CD4-positive, alpha-beta T cell (primary cell): ENCODE measurements around the gene MACC1. TPM values are rescaled to one million over a fixed set of nuclear protein-coding genes. Genes with fewer than 3 reads are reported as not detected.

Experiments used
- ATAC-seq: fragments of 200-7000 bp; cut with Tn5 transposase; one replicate; pipeline ENCODE4 v1.10.0; 2022; ENCODE audit warnings: mild to moderate bottlenecking; ENCODE audit not compliant: poor library complexity
- CTCF ChIA-PET: fragments of 350-600 bp; sonication (Branson Sonifier 250); formaldehyde crosslinking; loops from one replicate; lab custom pipeline; 2021; ENCODE audit warnings: antibody characterized with exemption, inconsistent platforms; lab: Charles Lee
- POLR2A ChIA-PET: fragments of 350-600 bp; sonication (Branson Sonifier 250); formaldehyde crosslinking; loops from one replicate; lab custom pipeline; 2021; ENCODE audit warnings: antibody characterized with exemption, inconsistent platforms; lab: Charles Lee
- DNase-seq, 14 experiments: peaks; one replicate each; pipeline ENCODE4 v3.0.0-alpha.2; 2013 to 2020; ENCODE audit warnings: mixed read lengths in 2 of 14
- H3K27ac ChIP-seq, 2 donors: one replicate each; pipeline versions ENCODE4 v1.5.1 to v1.7.0; 2013; ENCODE audit warnings: low read length in 2 of 2, low read depth in 1 of 2, mild to moderate bottlenecking in 1 of 2
- H3K27me3 ChIP-seq, 2 experiments: 1 replicate in 1 of 2; 2 replicates in 1 of 2; pipeline versions ENCODE4 v1.6.1 to v1.7.0; 2013; ENCODE audit warnings: low read length in 2 of 2, control low read depth in 1 of 2, mild to moderate bottlenecking in 1 of 2, moderate library complexity in 1 of 2; ENCODE audit not compliant: insufficient read depth in 2 of 2, control insufficient read depth in 1 of 2
- H3K36me3 ChIP-seq: one replicate; pipeline ENCODE4 v1.6.1; 2013; ENCODE audit warnings: low read length, control low read depth; ENCODE audit not compliant: insufficient read depth
- H3K4me1 ChIP-seq: one replicate; pipeline ENCODE4 v1.6.1; 2013; ENCODE audit warnings: low read length, control low read depth; ENCODE audit not compliant: insufficient read depth
- H3K4me3 ChIP-seq: one replicate; pipeline ENCODE4 v1.5.1; 2013; ENCODE audit warnings: mild to moderate bottlenecking, low read length, moderate library complexity
- H3K9me3 ChIP-seq, 2 experiments: 1 replicate in 1 of 2; 2 replicates in 1 of 2; pipeline versions ENCODE4 v1.6.1 to v1.7.0; 2013; ENCODE audit warnings: low read length in 2 of 2, mild to moderate bottlenecking in 2 of 2, control low read depth in 1 of 2, moderate library complexity in 1 of 2; ENCODE audit not compliant: control insufficient read depth in 1 of 2, insufficient read depth in 1 of 2
- H3K27ac Mint-ChIP-seq: one replicate; pipeline ENCODE4 v1.8.0; 2020; ENCODE audit warnings: mixed read lengths
- H3K27me3 Mint-ChIP-seq: one replicate; pipeline ENCODE4 v1.8.0; 2021; ENCODE audit warnings: mixed read lengths
- H3K36me3 Mint-ChIP-seq: one replicate; pipeline ENCODE4 v1.8.0; 2021; ENCODE audit warnings: low read depth, mixed read lengths
- H3K4me1 Mint-ChIP-seq: one replicate; pipeline ENCODE4 v1.8.0; 2021; ENCODE audit warnings: low read depth, mixed read lengths
- H3K4me3 Mint-ChIP-seq: one replicate; pipeline ENCODE4 v1.8.0; 2020; ENCODE audit warnings: mild to moderate bottlenecking, mixed read lengths
- H3K9me3 Mint-ChIP-seq: one replicate; pipeline ENCODE4 v1.8.0; 2020; ENCODE audit warnings: mixed read lengths
- intact Hi-C, 2 experiments: fragments of 100-400 bp; cut with DNase I in 1 of 2; cut with micrococcal nuclease in 1 of 2; formaldehyde crosslinking; loops; one replicate each; pipeline versions ENCODE4 v1.15.1 to v1.9.0; 2023 to 2025; cut with DNase I, micrococcal nuclease
- total RNA-seq, 174 experiments: library from RNA in 2 of 174; stranded (reverse) in 2 of 174; gene quantifications; one replicate each; pipeline ENCODE4 v1.2.3 and lab custom pipeline; 2021 to 2026
- TF ChIP-seq, protein P1 (sequence below): fragments of 200-600 bp; IDR thresholded peaks from one replicate; pipeline ENCODE4 v1.8.0; 2022; ENCODE audit warnings: antibody characterized with exemption, mild to moderate bottlenecking

MACC1 gene
- total RNA-seq, 2 experiments from 2014 or later: 0.05 to 0.14 TPM

DNA sequence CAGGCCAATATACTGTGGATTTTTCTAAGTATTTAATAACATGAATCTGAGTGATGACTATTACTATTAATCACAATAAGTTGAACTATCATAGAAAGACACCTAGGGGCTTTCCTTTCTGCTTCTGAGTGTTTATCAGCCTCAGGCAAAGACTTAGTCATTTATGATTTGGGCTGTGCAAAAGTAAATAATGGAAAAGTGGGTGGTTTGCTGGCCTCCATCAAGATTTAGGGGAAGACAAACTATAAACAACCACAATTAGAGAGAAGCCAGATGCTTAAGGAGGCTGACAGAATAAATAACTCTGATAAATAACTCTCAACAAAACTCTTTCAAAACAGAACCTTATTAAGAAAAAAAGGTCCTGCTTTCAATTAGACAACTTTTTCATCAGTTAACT lies 64.7 kb downstream of the MACC1 start:
- CTCF ChIA-PET: no interaction called here
- H3K9me3 Mint-ChIP-seq: no peaks in the 10 kb centered on the region
- Histone ChIP-seq H3K27ac (no peak overlapping the region), H3K27me3 (no peaks in the 10 kb centered on the region), H3K36me3 (no peaks in the 10 kb centered on the region), H3K4me1 (no peaks in the 10 kb centered on the region), H3K4me3 (no peak overlapping the region), H3K9me3 (no peaks in the 10 kb centered on the region)
- no peak overlapping the region for H3K4me3 Mint-ChIP-seq
- no peaks in the 10 kb centered on the region for H3K36me3 Mint-ChIP-seq
- no peak for ATAC-seq
- TF ChIP-seq, protein P1, sequence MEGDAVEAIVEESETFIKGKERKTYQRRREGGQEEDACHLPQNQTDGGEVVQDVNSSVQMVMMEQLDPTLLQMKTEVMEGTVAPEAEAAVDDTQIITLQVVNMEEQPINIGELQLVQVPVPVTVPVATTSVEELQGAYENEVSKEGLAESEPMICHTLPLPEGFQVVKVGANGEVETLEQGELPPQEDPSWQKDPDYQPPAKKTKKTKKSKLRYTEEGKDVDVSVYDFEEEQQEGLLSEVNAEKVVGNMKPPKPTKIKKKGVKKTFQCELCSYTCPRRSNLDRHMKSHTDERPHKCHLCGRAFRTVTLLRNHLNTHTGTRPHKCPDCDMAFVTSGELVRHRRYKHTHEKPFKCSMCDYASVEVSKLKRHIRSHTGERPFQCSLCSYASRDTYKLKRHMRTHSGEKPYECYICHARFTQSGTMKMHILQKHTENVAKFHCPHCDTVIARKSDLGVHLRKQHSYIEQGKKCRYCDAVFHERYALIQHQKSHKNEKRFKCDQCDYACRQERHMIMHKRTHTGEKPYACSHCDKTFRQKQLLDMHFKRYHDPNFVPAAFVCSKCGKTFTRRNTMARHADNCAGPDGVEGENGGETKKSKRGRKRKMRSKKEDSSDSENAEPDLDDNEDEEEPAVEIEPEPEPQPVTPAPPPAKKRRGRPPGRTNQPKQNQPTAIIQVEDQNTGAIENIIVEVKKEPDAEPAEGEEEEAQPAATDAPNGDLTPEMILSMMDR: no peak
- intact Hi-C loops: no loop called here
- H3K4me1 Mint-ChIP-seq: no peaks in the 10 kb centered on the region
- H3K27ac Mint-ChIP-seq: no peak overlapping the region
- POLR2A ChIA-PET: no interaction called here
- no peaks in the 10 kb centered on the region for H3K27me3 Mint-ChIP-seq
- no peak for DNase-seq

DNA sequence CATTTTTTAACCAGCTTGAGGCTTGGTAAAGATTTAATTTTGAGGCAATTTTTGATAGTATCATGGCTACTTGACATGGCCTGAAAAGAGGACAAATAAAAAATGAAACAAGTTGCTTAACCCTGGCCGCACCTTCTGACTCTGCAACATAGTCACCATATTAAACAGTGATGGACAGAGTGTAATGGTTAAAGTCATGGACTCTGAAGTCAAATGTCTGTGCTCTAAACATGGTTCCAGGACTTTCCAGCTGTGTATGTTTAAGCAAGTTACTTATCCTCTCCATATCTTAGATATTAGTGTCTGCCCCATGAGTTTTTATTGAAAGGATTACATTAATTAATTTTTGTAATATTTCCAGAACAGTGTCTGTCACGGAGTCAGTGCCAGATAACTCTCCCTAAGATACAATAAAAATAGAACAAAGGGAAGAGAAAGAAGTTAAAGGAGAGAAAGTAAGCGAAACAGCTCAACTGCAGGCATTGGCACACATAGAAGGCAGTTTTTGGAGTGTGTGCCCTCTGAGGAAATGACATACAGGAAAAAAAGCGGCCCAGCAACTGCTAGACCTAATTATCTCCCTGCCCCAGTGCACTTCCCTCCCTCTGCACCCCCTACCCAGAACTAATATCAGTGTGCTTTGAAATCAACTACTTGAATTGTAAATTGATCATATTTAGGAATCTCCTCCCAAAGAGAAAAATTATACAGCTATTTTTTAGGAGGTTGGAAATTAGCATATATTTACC lies 65.3 kb downstream of the MACC1 start:
- ChIA-PET CTCF (no interaction called here), POLR2A (no interaction called here)
- TF ChIP-seq, protein P1: no peak
- no peaks in the 10 kb centered on the region for H3K9me3 Mint-ChIP-seq
- Histone ChIP-seq H3K27me3 (no peaks in the 10 kb centered on the region), H3K9me3 (no peaks in the 10 kb centered on the region), H3K4me3 (no peak overlapping the region), H3K27ac (no peak overlapping the region), H3K4me1 (no peaks in the 10 kb centered on the region), H3K36me3 (no peaks in the 10 kb centered on the region)
- H3K4me3 Mint-ChIP-seq: no peak overlapping the region
- no peak for ATAC-seq
- no peak for DNase-seq
- H3K36me3 Mint-ChIP-seq: no peaks in the 10 kb centered on the region
- H3K27ac Mint-ChIP-seq: no peak overlapping the region
- no peaks in the 10 kb centered on the region for H3K4me1 Mint-ChIP-seq
- H3K27me3 Mint-ChIP-seq: no peaks in the 10 kb centered on the region
- intact Hi-C loops: no loop called here

DNA sequence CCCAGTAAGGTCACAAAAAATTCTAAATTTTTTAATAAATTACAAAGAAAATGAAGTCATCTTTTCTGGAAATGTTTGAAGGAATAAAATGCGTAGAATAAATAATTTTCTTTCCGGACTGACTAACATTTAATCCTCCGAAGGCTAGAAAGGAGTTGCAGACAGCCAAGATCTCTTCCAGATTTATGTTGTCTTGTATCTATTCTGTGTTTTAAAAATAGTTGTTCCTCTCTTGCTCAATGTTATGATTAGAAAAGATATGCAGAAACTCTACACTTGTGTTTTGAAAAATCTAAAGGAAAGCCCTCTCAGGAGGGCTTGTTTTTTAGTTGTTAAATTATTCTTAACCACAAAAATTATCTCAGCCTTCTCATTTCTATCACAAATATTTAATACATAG lies 70.7 kb downstream of the MACC1 start:
- CTCF ChIA-PET: no interaction called here
- DNase-seq (no peak), ATAC-seq (no peak)
- POLR2A ChIA-PET: no interaction called here
- H3K36me3 Mint-ChIP-seq: no peaks in the 10 kb centered on the region
- H3K4me1 ChIP-seq: no peaks in the 10 kb centered on the region
- no peaks in the 10 kb centered on the region for H3K36me3 ChIP-seq
- no peaks in the 10 kb centered on the region for H3K27me3 Mint-ChIP-seq
- H3K9me3 Mint-ChIP-seq: no peaks in the 10 kb centered on the region
- H3K4me3 ChIP-seq: no peak overlapping the region
- H3K4me1 Mint-ChIP-seq: no peaks in the 10 kb centered on the region
- TF ChIP-seq, protein P1: no peak
- H3K27ac Mint-ChIP-seq: no peak overlapping the region
- no peaks in the 10 kb centered on the region for H3K27me3 ChIP-seq
- intact Hi-C loops: no loop called here
- no peaks in the 10 kb centered on the region for H3K9me3 ChIP-seq
- no peak overlapping the region for H3K27ac ChIP-seq
- no peak overlapping the region for H3K4me3 Mint-ChIP-seq
